H9 (cell line): ENCODE measurements around the gene NLRP1. TPM values are rescaled to one million over a fixed set of nuclear protein-coding genes. Genes with fewer than 3 reads are reported as not detected.

Experiments used
- DNase-seq: peaks from one replicate; pipeline ENCODE4 v3.0.0-alpha.2; 2017
- H2AFZ ChIP-seq: one replicate; pipeline ENCODE4 v1.6.1; 2013; ENCODE audit warnings: mild to moderate bottlenecking, low read length, control low read depth, moderate library complexity
- H2AK5ac ChIP-seq: 2 replicates; pipeline ENCODE4 v1.6.1; 2013; ENCODE audit warnings: low read length, control low read depth, mixed read lengths; ENCODE audit not compliant: insufficient read length
- H2BK120ac ChIP-seq: one replicate; pipeline ENCODE4 v1.6.1; 2013; ENCODE audit warnings: low read depth, mild to moderate bottlenecking, low read length, control low read depth, inconsistent platforms; ENCODE audit not compliant: poor library complexity, severe bottlenecking
- H2BK12ac ChIP-seq: 2 replicates; pipeline ENCODE4 v1.6.1; 2013; ENCODE audit warnings: low read length, control low read depth, mixed read lengths, low read depth; ENCODE audit not compliant: insufficient read length
- H2BK15ac ChIP-seq: 2 replicates; pipeline ENCODE4 v1.6.1; 2013; ENCODE audit warnings: low read depth, low read length, control low read depth
- H2BK20ac ChIP-seq: one replicate; pipeline ENCODE4 v1.6.1; 2013; ENCODE audit warnings: low read depth, mild to moderate bottlenecking, low read length, control low read depth, inconsistent platforms; ENCODE audit not compliant: poor library complexity, severe bottlenecking
- H2BK5ac ChIP-seq: 2 replicates; pipeline ENCODE4 v1.6.1; 2013; ENCODE audit warnings: low read length, control low read depth, mixed read lengths; ENCODE audit not compliant: insufficient read length
- H3K14ac ChIP-seq: 2 replicates; pipeline ENCODE4 v1.6.1; 2013; ENCODE audit warnings: low read length, control low read depth; ENCODE audit not compliant: insufficient read depth
- H3K18ac ChIP-seq: 2 replicates; pipeline ENCODE4 v1.6.1; 2013; ENCODE audit warnings: low read depth, mild to moderate bottlenecking, mixed read lengths, low read length, control low read depth; ENCODE audit not compliant: insufficient read length
- H3K23ac ChIP-seq: 2 replicates; pipeline ENCODE4 v1.6.1; 2013; ENCODE audit warnings: low read length, control low read depth, mixed read lengths, low read depth; ENCODE audit not compliant: insufficient read length
- H3K23me2 ChIP-seq: 2 replicates; pipeline ENCODE4 v1.6.1; 2013; ENCODE audit warnings: low read depth, mild to moderate bottlenecking, mixed read lengths, low read length, control low read depth; ENCODE audit not compliant: insufficient read length, poor library complexity, severe bottlenecking
- H3K27ac ChIP-seq: 2 replicates; pipeline ENCODE4 v1.5.1; 2013; ENCODE audit warnings: low read length, control low read depth, mixed read lengths, low read depth; ENCODE audit not compliant: insufficient read length
- H3K27me3 ChIP-seq: 2 replicates; pipeline ENCODE4 v1.6.1; 2013; ENCODE audit warnings: low read length, control low read depth, inconsistent platforms; ENCODE audit not compliant: insufficient read depth
- H3K4ac ChIP-seq: 2 replicates; pipeline ENCODE4 v1.6.1; 2013; ENCODE audit warnings: low read depth, mild to moderate bottlenecking, control low read depth, inconsistent platforms, low read length, moderate library complexity
- H3K4me1 ChIP-seq: 2 replicates; pipeline ENCODE4 v1.6.1; 2013; ENCODE audit warnings: low read length, control low read depth, inconsistent platforms; ENCODE audit not compliant: insufficient read depth
- H3K4me2 ChIP-seq: 2 replicates; pipeline ENCODE4 v1.6.1; 2013; ENCODE audit warnings: low read length, control low read depth, mixed read lengths; ENCODE audit not compliant: insufficient read length, insufficient read depth
- H3K56ac ChIP-seq: 2 replicates; pipeline ENCODE4 v1.6.1; 2013; ENCODE audit warnings: low read depth, mild to moderate bottlenecking, mixed read lengths, low read length, control low read depth; ENCODE audit not compliant: insufficient read length
- H3K79me1 ChIP-seq: 2 replicates; pipeline ENCODE4 v1.6.1; 2013; ENCODE audit warnings: low read depth, mild to moderate bottlenecking, moderate library complexity, low read length, control low read depth, inconsistent platforms; ENCODE audit not compliant: insufficient read depth, poor library complexity, severe bottlenecking
- H3K79me2 ChIP-seq: 2 replicates; pipeline ENCODE4 v1.6.1; 2013; ENCODE audit warnings: low read length, control low read depth, inconsistent platforms; ENCODE audit not compliant: insufficient read depth
- H3K9ac ChIP-seq: 2 replicates; pipeline ENCODE4 v1.6.1; 2013; ENCODE audit warnings: low read length, control low read depth, mixed read lengths; ENCODE audit not compliant: insufficient read length; ENCODE audit errors: extremely low read depth
- H3K9me3 ChIP-seq: one replicate; pipeline ENCODE4 v1.6.1; 2013; ENCODE audit warnings: low read depth, low read length, inconsistent platforms; ENCODE audit not compliant: control insufficient read depth
- H3T11ph ChIP-seq: one replicate; pipeline ENCODE4 v1.6.1; 2013; ENCODE audit warnings: mild to moderate bottlenecking, low read length, control low read depth, inconsistent platforms
- H4K20me1 ChIP-seq: one replicate; pipeline ENCODE4 v1.6.1; 2013; ENCODE audit not compliant: control insufficient read depth, insufficient read length, insufficient read depth
- H4K5ac ChIP-seq: 2 replicates; pipeline ENCODE4 v1.6.1; 2013; ENCODE audit warnings: low read depth, mild to moderate bottlenecking, mixed read lengths, low read length, control low read depth; ENCODE audit not compliant: insufficient read length
- H4K8ac ChIP-seq: replicated peaks from 2 replicates; pipeline ENCODE4 v1.6.1; 2013; ENCODE audit warnings: low read length, control low read depth, mixed read lengths, low read depth; ENCODE audit not compliant: insufficient read length
- H4K91ac ChIP-seq: 2 replicates; pipeline ENCODE4 v1.6.1; 2013; ENCODE audit warnings: low read depth, mild to moderate bottlenecking, moderate library complexity, mixed read lengths, low read length, control low read depth; ENCODE audit not compliant: insufficient read length
- H3K27ac Mint-ChIP-seq, 3 experiments: 2 replicates in 2 of 3; 3 replicates in 1 of 3; pipeline ENCODE4 v1.8.0; 2020 to 2021; ENCODE audit warnings: mixed read lengths in 3 of 3, mild to moderate bottlenecking in 1 of 3, moderate library complexity in 1 of 3
- H3K27me3 Mint-ChIP-seq: 2 replicates; pipeline ENCODE4 v1.8.0; 2021; ENCODE audit warnings: low read depth, mild to moderate bottlenecking, moderate library complexity, mixed read lengths
- H3K36me3 Mint-ChIP-seq, 3 experiments: 2 replicates in 2 of 3; 3 replicates in 1 of 3; pipeline ENCODE4 v1.8.0; 2020 to 2021; ENCODE audit warnings: low read depth in 3 of 3, mixed read lengths in 3 of 3; ENCODE audit not compliant: insufficient read depth in 1 of 3
- H3K4me1 Mint-ChIP-seq, 2 experiments: 2 replicates each; pipeline ENCODE4 v1.8.0; 2020; ENCODE audit warnings: mixed read lengths in 2 of 2
- H3K4me3 Mint-ChIP-seq, 2 experiments: 2 replicates in 1 of 2; 3 replicates in 1 of 2; pipeline ENCODE4 v1.8.0; 2020 to 2021; ENCODE audit warnings: mild to moderate bottlenecking in 2 of 2, mixed read lengths in 2 of 2, moderate library complexity in 1 of 2
- H3K9me3 Mint-ChIP-seq, 2 experiments: 2 replicates in 1 of 2; 3 replicates in 1 of 2; pipeline ENCODE4 v1.8.0; 2020; ENCODE audit warnings: mild to moderate bottlenecking in 2 of 2, mixed read lengths in 2 of 2, moderate library complexity in 1 of 2
- CTCF ChIP-seq: fragments of 200-600 bp; sonication (generic); conservative IDR thresholded peaks from 3 replicates; pipeline ENCODE4 v1.8.0; 2021; ENCODE audit warnings: antibody characterized with exemption, mild to moderate bottlenecking
- WGBS: extraction: QIAGEN DNeasy Blood & Tissue Kit; methylation state at CpG from one replicate; pipeline ENCODE4 v1.1.7; 2013; ENCODE audit warnings: missing lambda C conversion rate, low lambda C conversion rate, mixed read lengths; ENCODE audit not compliant: insufficient read length; ENCODE audit errors: extremely low coverage; 5-methylcytosine and 5-hydroxymethylcytosine counted together
- total RNA-seq: library from RNA; stranded (reverse); gene quantifications from 2 replicates; pipeline ENCODE4 v1.2.1, GENCODE V29; 2021

NLRP1 gene
- total RNA-seq, 1 experiment from 2014 or later, result 12.1 TPM

- H3K27me3 Mint-ChIP-seq, result no peaks in the 10 kb centered on the region
- peaks cover 8% of the 10 kb centered on the region; the same call in 1 of the 2 replicates for H3K79me2 ChIP-seq
Observed at GRCh38 chr17:5480962-5481361, 103.3 kb downstream of the NLRP1 start.

More at GRCh38 chr17:5480962-5481361, 103.3 kb downstream of the NLRP1 start:
- Histone ChIP-seq H3K79me1 (peaks cover 3% of the 10 kb centered on the region), H3K4ac (no peak overlapping the region), H4K91ac (no peak overlapping the region), H4K5ac (no peak overlapping the region), H3K23me2 (peaks cover 7% of the 10 kb centered on the region), H2BK20ac (no peak overlapping the region), H3K56ac (no peak overlapping the region), H2BK120ac (no peak overlapping the region), H3K14ac (no peak overlapping the region), H2BK5ac (no peak overlapping the region), H4K8ac (no peak overlapping the region), H3K27me3 (no peaks in the 10 kb centered on the region), H2BK12ac (no peak overlapping the region), H3K9me3 (no peaks in the 10 kb centered on the region), H3K4me1 (no peaks in the 10 kb centered on the region), H3K4me2 (no peak overlapping the region), H2BK15ac (no peak overlapping the region), H4K20me1 (no peaks in the 10 kb centered on the region), H3K18ac (no peak overlapping the region), H3T11ph (no peak overlapping the region), H3K23ac (no peak overlapping the region), H2AFZ (no peak overlapping the region), H3K27ac (no peak overlapping the region), H2AK5ac (no peak overlapping the region), H3K9ac (no peak overlapping the region)
- DNase-seq, result no peak
- H3K4me3 Mint-ChIP-seq, result no peak overlapping the region
- no CpG with 5 or more reads among the region's 6 CpGs for WGBS
- TF ChIP-seq CTCF, result no peak
- no peak overlapping the region for H3K27ac Mint-ChIP-seq
- H3K4me1 Mint-ChIP-seq, result peaks cover 0 to 8% of the 10 kb centered on the region in 2 experiments; a peak in 3 of 4 replicates
- peaks cover 51 to 85% (median 80%) of the 10 kb centered on the region in 3 experiments for H3K36me3 Mint-ChIP-seq
- H3K9me3 Mint-ChIP-seq, result no peaks in the 10 kb centered on the region
